Heart left ventricle (tissue), 16 donors: ENCODE measurements around the gene SIX5. TPM values are rescaled to one million over a fixed set of nuclear protein-coding genes. Genes with fewer than 3 reads are reported as not detected.

Experiments
- ATAC-seq, 4 donors: fragments of 200-7000 bp; cut with Tn5 transposase; one replicate each; pipeline ENCODE4 v1.9.1; 2020 to 2022; ENCODE audit warnings: moderate library complexity in 4 of 4, mild to moderate bottlenecking in 3 of 4, moderate number of reproducible peaks in 1 of 4
- DNase-seq, 5 donors: peaks; one replicate each; pipeline ENCODE4 v3.0.0-alpha.2; 2020
- H3K27ac ChIP-seq, 12 donors: fragments of 200-600 bp; sonication (generic) in 4 of 12; one replicate each; pipeline versions ENCODE4 v1.5.0 to v1.8.0; 2016 to 2022; ENCODE audit warnings: mild to moderate bottlenecking in 2 of 12
- H3K27me3 ChIP-seq, 9 donors: fragments of 200-600 bp; sonication (generic) in 2 of 9; one replicate each; pipeline versions ENCODE4 v1.5.1 to v1.8.0; 2016 to 2022; ENCODE audit warnings: mild to moderate bottlenecking in 3 of 9
- H3K36me3 ChIP-seq, 9 donors: fragments of 200-600 bp; sonication (generic) in 2 of 9; one replicate each; pipeline versions ENCODE4 v1.5.0 to v1.8.0; 2018 to 2022; ENCODE audit warnings: mild to moderate bottlenecking in 2 of 9
- H3K4me1 ChIP-seq, 12 donors: fragments of 200-600 bp; sonication (generic) in 4 of 12; one replicate each; pipeline versions ENCODE4 v1.5.0 to v1.8.0; 2016 to 2022; ENCODE audit warnings: mild to moderate bottlenecking in 3 of 12
- H3K4me3 ChIP-seq, 12 donors: fragments of 200-600 bp; sonication (generic) in 4 of 12; one replicate each; pipeline versions ENCODE4 v1.5.0 to v1.8.0; 2017 to 2022; ENCODE audit warnings: mild to moderate bottlenecking in 9 of 12, moderate library complexity in 4 of 12
- H3K9me3 ChIP-seq, 12 donors: fragments of 200-600 bp; sonication (generic) in 4 of 12; one replicate each; pipeline versions ENCODE4 v1.5.0 to v1.8.0; 2016 to 2022; ENCODE audit warnings: mild to moderate bottlenecking in 1 of 12
- CTCF ChIP-seq, 12 donors: fragments of 200-600 bp; sonication (generic) in 4 of 12; IDR thresholded peaks; one replicate each; pipeline versions ENCODE4 v1.5.0 to v1.8.0; 2018 to 2022; ENCODE audit warnings: antibody characterized with exemption in 12 of 12, mild to moderate bottlenecking in 5 of 12
- POLR2A ChIP-seq, 2 donors: fragments of 450-650 bp; IDR thresholded peaks; one replicate each; pipeline ENCODE4 v1.6.1; 2017; ENCODE audit warnings: antibody characterized with exemption in 2 of 2, mild to moderate bottlenecking in 2 of 2, moderate library complexity in 2 of 2
- WGBS, 4 donors: extraction: QIAGEN DNeasy Blood & Tissue Kit in 2 of 4; methylation state at CpG; one replicate each; pipeline versions ENCODE4 v1.1.5 to v1.1.7; 2013 to 2018; 5-methylcytosine and 5-hydroxymethylcytosine counted together
- intact Hi-C, 10 donors: fragments of 100-400 bp; cut with DNase I; formaldehyde crosslinking; loops; one replicate each; pipeline versions ENCODE4 v1.11.1 to v1.14.2; 2022
- long read RNA-seq, 3 donors: library from polyadenylated mRNA; unstranded; transcript quantifications; one replicate each; pipeline ENCODE4 v2.0.0, GENCODE V29; 2020 to 2021
- polyA plus RNA-seq, 2 donors: library from polyadenylated mRNA; stranded (reverse); fragments of 200-250 nt; gene quantifications; one replicate each; pipeline ENCODE4 v1.2.3, GENCODE V29; 2013
- total RNA-seq, 9 donors: library from RNA; depleted of rRNA in 2 of 9; stranded (reverse); fragments of >200 nt in 2 of 9; fragmentation: NEBNext Ultra II Directional in 3 of 9; extraction: Animal tissue kit (Norgen Biotek cat#: 25700) in 3 of 9; gene quantifications; one replicate each; pipeline versions ENCODE4 v1.1.0 to v1.2.4, GENCODE V29; 2016 to 2023
- donor health status: ischemic (EF 13 %, LVEDD 7.1; RV severe dilation, severe dysfunction).
- donor health status: healthy with polysubstance abuse.
- donor health status: DM: no; HTN: yes; CAD: no.
- donor health status: DM: no; HTN: no; CAD: no.
- donor health status: ischemic (EF 25% LVEDD 6.9; RV normal size, moderate dysfunction).
- donor health status: ischemic (EF 25% LVEDD 5.7; RV mildly dilated, moderate dysfunction).
- donor health status: healthy.
- donor health status: DM: yes; HTN: yes; CAD: no.
- donor health status: ischemic (EF 35%, LVEDD 5.7; RV mildly dilated, moderate dysfunction).
- donor health status: nonischemic (EF 11% LVEDD 7.7; RV severe dilation, severe dysfunction).
- donor health status: DM: yes; HTN: yes; CAD: no.
- donor health status: PGD.
- donor health status: ischemic (EF 29% LVEDD 5.4; RV normal size, mild dysfunction).
- donor health status: nonischemic (EF 23%, LVEDD 6.1; RV moderate dilation, normal function).

The SIX5 gene
- 10 to 100 TPM; 16.2 to 24.0 (median 22.9) TPM for total RNA-seq
- 10 to 100 TPM; 13.7 to 21.9 TPM for polyA plus RNA-seq
- long read RNA-seq, donor 1, partial matches to known transcripts: 2 of 17 reads
- long read RNA-seq, donor 1, other reads (novel, unspliced or antisense): 14 of 17 reads
- long read RNA-seq, donor 2, transcript SIX5-202 (2 exons, 1,809 nt): minor isoform, 6 of 36 reads
- long read RNA-seq, donor 2, transcript SIX5-205 (3 exons, 2,943 nt): major isoform, 18 of 36 reads
- long read RNA-seq, donor 2, partial matches to known transcripts: 6 of 36 reads
- long read RNA-seq, donor 2, other reads (novel, unspliced or antisense): 6 of 36 reads
- long read RNA-seq, donor 3, partial matches to known transcripts: 2 of 19 reads
- long read RNA-seq, donor 3, other reads (novel, unspliced or antisense): 13 of 19 reads

DNA sequence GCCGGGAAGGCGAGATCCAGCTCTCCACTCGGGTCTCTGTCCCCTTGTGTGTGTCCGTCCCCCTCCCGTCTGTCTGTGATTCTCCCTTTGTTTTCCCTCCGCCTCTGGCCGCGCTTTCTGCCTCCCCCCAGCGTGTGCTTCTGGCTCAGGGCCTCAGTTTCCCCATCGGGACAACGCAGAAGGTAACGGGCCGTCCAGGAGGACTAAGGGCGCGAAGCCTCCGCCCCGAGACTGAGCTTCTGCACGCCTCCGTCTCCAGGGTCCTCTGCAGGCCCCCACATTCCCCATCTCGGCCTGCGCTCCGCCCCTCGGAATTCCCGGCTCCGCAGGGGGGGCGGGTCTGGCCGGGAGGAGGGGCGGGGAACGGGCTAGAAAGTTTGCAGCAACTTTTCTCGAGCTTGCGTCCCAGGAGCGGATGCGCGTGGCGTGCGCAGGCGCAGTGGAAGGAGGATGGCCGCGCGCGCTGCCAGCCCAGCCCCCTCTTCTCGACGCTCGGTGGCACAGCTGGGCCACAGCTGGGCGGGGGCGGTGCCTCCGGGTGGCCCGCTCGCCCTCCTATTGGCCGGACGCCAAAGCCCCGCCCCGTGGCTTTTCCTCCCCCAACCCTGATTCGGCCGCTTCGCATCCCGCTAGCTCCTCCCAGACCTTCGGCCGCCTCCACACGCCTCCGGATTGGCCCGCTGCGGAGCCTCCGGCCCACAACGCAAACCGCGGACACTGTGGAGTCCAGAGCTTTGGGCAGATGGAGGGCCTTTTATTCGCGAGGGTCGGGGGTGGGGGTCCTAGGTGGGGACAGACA lies at the start of gene SIX5:
TSS of gene SIX5 (minus strand) at position 269 of the 799 bp plus-strand sequence. CDS start 408 bp downstream, outside the sequence.
- peaks cover 0 to 32% (median 11%) of the 10 kb centered on the region in 9 donors for H3K36me3 ChIP-seq
- ATAC-seq: peak; percentile 59 to 66 (median 62)
- peak within 1 kb of the TSS; percentile 72 to 93 (median 82) for H3K4me3 ChIP-seq
- H3K27ac ChIP-seq: peak within 1 kb of the TSS; percentile 86 to 99 (median 97)
- TF ChIP-seq POLR2A (IDR thresholded peaks at IDR 0.05) (peak in 1 of 2 donors; percentile 89), CTCF (IDR thresholded peaks at IDR 0.05) (no peak)
- H3K27me3 ChIP-seq: peaks cover 0 to 56% (median 0%) of the 10 kb centered on the region in 9 donors
- peaks cover 9 to 65% (median 38%) of the 10 kb centered on the region in 12 donors for H3K4me1 ChIP-seq
- 0 to 1% (median 0%) methylated on average over 16 to 70 of the region's 70 CpGs for WGBS, 4 donors
- intact Hi-C loops: loop anchor here in 9 of 10 donors (1.0 to 10.0 kb wide), 11 partner anchors 37 to 364 kb away; partner anchors contain the start of genes FBXO46 (in 7 of the 9), MEIOSIN (in 6 of the 9), QPCTL (in 3 of the 9) and POLR1G (in 1 of the 9)
- H3K9me3 ChIP-seq: no peaks in the 10 kb centered on the region
- DNase-seq: peak; percentile 98 to 99 (median 99)

DNA sequence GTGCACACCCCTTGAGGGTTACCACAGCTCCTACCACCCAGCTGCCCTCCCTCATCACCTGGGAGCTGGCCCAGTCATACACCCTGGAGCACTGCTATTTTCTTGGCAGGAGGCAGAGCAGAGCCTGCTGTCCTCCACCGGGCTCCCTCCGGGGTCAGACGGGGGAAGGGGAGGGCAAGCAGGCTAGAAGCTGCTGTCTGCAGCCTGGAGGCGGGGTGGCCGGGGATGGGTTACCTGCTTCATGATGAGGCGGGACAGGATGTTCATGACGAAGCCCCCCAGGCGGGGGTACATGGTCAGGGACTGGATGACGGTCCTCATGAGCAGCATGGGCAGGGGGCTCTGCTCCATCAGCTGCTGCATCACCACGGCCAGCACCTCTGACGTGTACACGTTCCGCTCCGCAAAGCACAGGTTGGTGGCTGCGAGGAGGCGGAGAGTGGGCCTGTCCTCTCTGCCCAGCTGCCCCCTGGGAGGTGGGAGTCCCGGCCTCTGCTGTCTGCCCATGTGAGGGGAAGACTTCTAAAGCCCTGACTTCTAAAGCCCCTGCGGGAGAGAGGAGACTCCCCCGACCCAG lies 48.8 kb upstream of the SIX5 start:
- peak in 2 of 4 donors; percentile 5 to 11 for ATAC-seq
- Histone ChIP-seq H3K4me1 (peaks cover 0 to 33% (median 13%) of the 10 kb centered on the region in 12 donors), H3K27ac (no peak overlapping the region), H3K27me3 (peaks cover 0 to 17% (median 0%) of the 10 kb centered on the region in 9 donors), H3K36me3 (peaks cover 0 to 29% (median 24%) of the 10 kb centered on the region in 9 donors), H3K4me3 (no peak overlapping the region), H3K9me3 (no peaks in the 10 kb centered on the region)
- intact Hi-C loops: loop anchor here in 3 of 10 donors (5.0 kb wide), 1 partner anchor 64 kb away; no protein-coding TSS in a partner anchor
- DNase-seq: no peak
- TF ChIP-seq POLR2A (IDR thresholded peaks at IDR 0.05): no peak
- TF ChIP-seq CTCF (IDR thresholded peaks at IDR 0.05): no peak
- 69 to 82% (median 79%) methylated on average over 5 to 19 of the region's 19 CpGs for WGBS, 4 donors

- 20 to 25% (median 23%) methylated on average over 18 to 24 of the region's 24 CpGs for WGBS, 4 donors
- peak; percentile 89 to 96 (median 94) for DNase-seq
- intact Hi-C loops: loop anchor here in 3 of 10 donors (5.0 kb wide), 1 partner anchor 65 kb away; no protein-coding TSS in a partner anchor
- Histone ChIP-seq H3K4me1 (peaks cover 0 to 33% (median 13%) of the 10 kb centered on the region in 12 donors), H3K27ac (no peak overlapping the region), H3K36me3 (peaks cover 0 to 22% (median 17%) of the 10 kb centered on the region in 9 donors), H3K4me3 (no peak overlapping the region), H3K9me3 (no peaks in the 10 kb centered on the region), H3K27me3 (peaks cover 0 to 17% (median 0%) of the 10 kb centered on the region in 9 donors)
- ATAC-seq: peak; percentile 83 to 90 (median 85)
- no peak for TF ChIP-seq POLR2A (IDR thresholded peaks at IDR 0.05)
- peak; percentile 93 to 99 (median 98) for TF ChIP-seq CTCF (IDR thresholded peaks at IDR 0.05)
These were observed 48.1 kb upstream of the SIX5 start for GRCh38 chr19:45817010-45817724.
